HepG2 (cell line): Measurements from ENCODE around the gene PPIC.
"Not testable (repeated sequence)": the region's sequence is repeated elsewhere in the genome, so short reads cannot be mapped to it uniquely, and the experiment has no call there.

Experiments
- JUND ChIP-seq: sonication (generic); formaldehyde crosslinking; IDR thresholded peaks from 2 replicates; pipeline ENCODE4 v1.8.0; 2022; ENCODE audit warnings: mild to moderate bottlenecking, missing genetic modification reagents
- MEF2D ChIP-seq: sonication (generic); formaldehyde crosslinking; IDR thresholded peaks from 2 replicates; pipeline ENCODE4 v1.5.1; 2020; ENCODE audit warnings: mild to moderate bottlenecking, missing genetic modification reagents
- MXD4 ChIP-seq: IDR thresholded peaks from 2 replicates; pipeline ENCODE4 v1.6.1; 2016; ENCODE audit warnings: mild to moderate bottlenecking, missing biosample characterization, missing genetic modification reagents
- NR1H2 ChIP-seq: sonication (generic); formaldehyde crosslinking; IDR thresholded peaks from 2 replicates; pipeline ENCODE4 v1.8.1; 2022; ENCODE audit warnings: low read depth, missing genetic modification reagents, borderline replicate concordance
- POLR2A ChIP-seq, 2 experiments: IDR thresholded peaks; 2 replicates each; pipeline ENCODE4 v1.6.1; 2011; ENCODE audit warnings: low read depth in 2 of 2, low read length in 2 of 2, mild to moderate bottlenecking in 1 of 2, moderate library complexity in 1 of 2; ENCODE audit not compliant: insufficient read depth in 1 of 2
- RFX5 ChIP-seq: IDR thresholded peaks from 2 replicates; pipeline ENCODE4 v1.6.1; 2011; ENCODE audit warnings: low read depth, low read length, improper control_type of control experiment
- SP1 ChIP-seq, 2 experiments: fragments of 450-650 bp in 1 of 2; sonication (generic) in 1 of 2; formaldehyde crosslinking in 1 of 2; IDR thresholded peaks; 2 replicates each; pipeline versions ENCODE4 v1.4.0 to v1.6.1; 2016 to 2020; ENCODE audit warnings: missing genetic modification reagents in 1 of 2
- YY1 ChIP-seq: IDR thresholded peaks from 2 replicates; pipeline ENCODE4 v1.6.1; 2011; ENCODE audit warnings: low read length, low read depth, moderate library complexity, mild to moderate bottlenecking; ENCODE audit not compliant: insufficient read depth, insufficient replicate concordance

DNA sequence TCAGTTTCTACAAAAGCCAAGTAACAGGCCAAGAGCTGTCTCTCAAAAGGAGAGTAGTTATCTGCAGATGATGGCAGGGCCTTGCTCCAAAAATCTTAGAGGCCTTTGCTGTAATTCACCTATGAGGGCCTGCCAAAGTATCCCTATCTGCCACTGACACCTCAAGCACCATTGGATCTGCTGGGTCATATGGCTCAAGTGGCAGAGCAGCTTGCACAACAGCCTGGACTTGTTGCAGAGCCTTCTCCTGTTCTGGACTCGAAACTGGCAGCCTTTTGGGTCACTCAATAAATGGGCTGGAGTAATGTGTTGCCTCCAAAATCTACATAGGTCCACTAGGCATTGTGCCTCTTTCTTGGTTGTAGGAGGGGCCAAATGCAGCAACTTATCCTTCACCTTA is 62.8 kb downstream of the PPIC start:
- TF ChIP-seq MEF2D (CRISPR knock-in tag); JUND (CRISPR knock-in tag); RFX5; NR1H2 (CRISPR knock-in tag); POLR2A (IDR thresholded peaks at IDR 0.05; ENCODE audit: insufficient read depth in 1 of 2, low read depth in 2 of 2, low read length in 2 of 2); MXD4 (CRISPR knock-in tag); SP1 (IDR thresholded peaks at IDR 0.05); SP1 (CRISPR knock-in tag; IDR thresholded peaks at IDR 0.05); YY1: not testable (repeated sequence)
